Neuron (in vitro differentiated cells): ENCODE results near the gene ALDH3B2.
"Not testable (repeated sequence)": the region's sequence is repeated elsewhere in the genome, so short reads cannot be mapped to it uniquely, and the experiment has no call there.

Experiments used
- H2AFZ ChIP-seq: one replicate; pipeline ENCODE4 v1.6.1; 2013; ENCODE audit warnings: low read depth, mild to moderate bottlenecking, inconsistent platforms, low read length, moderate library complexity
- H3K27me3 ChIP-seq: one replicate; pipeline ENCODE4 v1.6.1; 2013; ENCODE audit warnings: low read length; ENCODE audit not compliant: insufficient read depth
- H3K36me3 ChIP-seq: one replicate; pipeline ENCODE4 v1.6.1; 2013; ENCODE audit warnings: low read length; ENCODE audit not compliant: insufficient read depth
- H3K4me1 ChIP-seq: one replicate; pipeline ENCODE4 v1.6.1; 2013; ENCODE audit warnings: low read length; ENCODE audit not compliant: insufficient read depth
- H3K4me3 ChIP-seq: 2 replicates; pipeline ENCODE4 v1.5.1; 2013; ENCODE audit warnings: mild to moderate bottlenecking, low read length, moderate library complexity
- H3K9me3 ChIP-seq: one replicate; pipeline ENCODE4 v1.6.1; 2013; ENCODE audit warnings: low read length

The ALDH3B2 gene

GRCh38 chr11:67620621-67621020 is 53.8 kb downstream of the ALDH3B2 start:
- H2AFZ ChIP-seq, result peak overlapping the region; percentile 88
- not testable (repeated sequence) for H3K36me3 ChIP-seq, H3K9me3 ChIP-seq, H3K27me3 ChIP-seq, H3K4me1 ChIP-seq
- H3K4me3 ChIP-seq, result peak overlapping the region; percentile 55

GRCh38 chr11:67619683-67620618 is 54.5 kb downstream of the ALDH3B2 start:
- not testable (repeated sequence) for H3K36me3 ChIP-seq, H3K4me1 ChIP-seq, H3K27me3 ChIP-seq, H3K9me3 ChIP-seq
- peak overlapping the region; percentile 88 for H2AFZ ChIP-seq
- peak overlapping the region; percentile 55 for H3K4me3 ChIP-seq

DNA sequence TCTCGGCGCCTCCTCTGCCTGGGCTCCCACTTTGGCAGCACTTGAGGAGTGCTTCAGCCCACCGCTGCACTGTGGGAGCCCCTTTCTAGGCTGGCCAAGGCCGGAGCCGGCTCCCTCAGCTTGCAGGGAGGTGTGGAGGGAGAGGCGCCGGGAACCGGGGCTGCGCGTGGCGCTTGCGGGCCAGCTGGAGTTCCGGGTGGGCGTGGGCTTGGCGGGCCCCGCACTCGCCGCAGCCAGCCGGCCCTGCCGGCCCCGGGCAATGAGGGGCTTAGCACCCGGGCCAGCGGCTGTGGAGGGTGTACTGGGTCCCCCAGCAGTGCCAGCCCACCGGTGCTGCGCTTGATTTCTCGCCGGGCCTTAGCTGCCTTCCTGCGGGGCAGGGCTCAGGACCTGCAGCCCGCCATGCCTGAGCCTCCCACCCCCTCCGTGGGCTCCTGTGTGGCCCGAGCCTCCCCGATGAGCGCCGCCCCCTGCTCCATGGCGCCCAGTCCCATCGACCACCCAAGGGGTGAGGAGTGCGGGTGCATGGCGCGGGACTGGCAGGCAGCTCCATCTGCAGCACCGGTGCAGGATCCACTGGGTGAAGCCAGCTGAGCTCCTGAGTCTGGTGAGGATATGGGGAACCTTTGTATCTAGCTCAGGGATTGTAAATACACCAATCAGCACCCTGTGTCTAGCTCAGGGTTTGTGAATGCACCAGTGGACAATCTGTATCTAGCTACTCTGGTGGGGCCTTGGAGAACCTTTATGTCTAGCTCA is 55.3 kb downstream of the ALDH3B2 start:
- not testable (repeated sequence) for H3K4me3 ChIP-seq, H3K27me3 ChIP-seq, H3K4me1 ChIP-seq, H3K9me3 ChIP-seq, H2AFZ ChIP-seq, H3K36me3 ChIP-seq

DNA sequence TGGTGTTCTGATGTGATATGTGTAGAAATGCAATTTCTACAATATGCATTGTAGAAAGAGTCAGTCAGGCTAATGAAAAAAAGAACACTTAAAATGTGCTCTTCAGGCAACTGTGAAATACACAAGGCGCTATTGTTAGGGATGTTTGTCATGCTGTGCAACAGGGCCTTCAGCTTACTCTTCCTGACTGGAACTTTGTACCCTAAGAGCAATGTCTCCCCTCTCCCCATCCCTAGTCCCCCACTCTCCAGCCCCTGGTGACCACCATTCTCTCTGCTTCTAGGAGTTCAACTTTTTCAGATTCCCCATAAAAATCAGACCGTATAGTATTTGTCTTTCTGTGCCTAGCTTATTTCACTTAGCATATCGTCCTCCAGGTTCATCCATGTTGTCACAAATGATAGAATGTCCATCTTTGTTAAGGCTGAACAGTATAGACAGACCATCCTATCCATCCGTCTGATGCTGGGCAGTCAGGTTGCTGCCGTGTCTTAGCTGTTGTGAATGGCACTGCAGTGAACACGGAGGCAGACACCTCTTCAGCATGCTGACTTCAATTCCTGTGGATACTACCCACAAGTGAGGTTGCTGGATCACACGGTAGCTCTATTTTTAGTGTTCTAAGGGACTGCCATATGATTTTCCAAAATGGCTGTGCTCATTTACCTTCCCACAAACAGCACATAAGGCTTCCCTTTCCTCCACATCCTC is 57.0 kb downstream of the ALDH3B2 start:
- no peaks in the 10 kb centered on the region for H3K4me1 ChIP-seq
- no peaks in the 10 kb centered on the region for H3K27me3 ChIP-seq
- no peaks in the 10 kb centered on the region for H3K9me3 ChIP-seq
- no peak overlapping the region for H3K4me3 ChIP-seq
- H2AFZ ChIP-seq, result no peak overlapping the region
- H3K36me3 ChIP-seq, result peaks cover 1% of the 10 kb centered on the region

GRCh38 chr11:67616431-67617242 is 57.8 kb downstream of the ALDH3B2 start:
- peaks cover 8% of the 10 kb centered on the region for H3K36me3 ChIP-seq
- H3K4me1 ChIP-seq, result no peaks in the 10 kb centered on the region
- no peak overlapping the region for H3K4me3 ChIP-seq
- no peak overlapping the region for H2AFZ ChIP-seq
- no peaks in the 10 kb centered on the region for H3K9me3 ChIP-seq
- no peaks in the 10 kb centered on the region for H3K27me3 ChIP-seq

- H2AFZ ChIP-seq, result no peak overlapping the region
- H3K36me3 ChIP-seq, result peaks cover 13% of the 10 kb centered on the region
- no peaks in the 10 kb centered on the region for H3K9me3 ChIP-seq
- no peaks in the 10 kb centered on the region for H3K4me1 ChIP-seq
- no peak overlapping the region for H3K4me3 ChIP-seq
- no peaks in the 10 kb centered on the region for H3K27me3 ChIP-seq
These were observed 58.5 kb downstream of the ALDH3B2 start for GRCh38 chr11:67615728-67616430.

DNA sequence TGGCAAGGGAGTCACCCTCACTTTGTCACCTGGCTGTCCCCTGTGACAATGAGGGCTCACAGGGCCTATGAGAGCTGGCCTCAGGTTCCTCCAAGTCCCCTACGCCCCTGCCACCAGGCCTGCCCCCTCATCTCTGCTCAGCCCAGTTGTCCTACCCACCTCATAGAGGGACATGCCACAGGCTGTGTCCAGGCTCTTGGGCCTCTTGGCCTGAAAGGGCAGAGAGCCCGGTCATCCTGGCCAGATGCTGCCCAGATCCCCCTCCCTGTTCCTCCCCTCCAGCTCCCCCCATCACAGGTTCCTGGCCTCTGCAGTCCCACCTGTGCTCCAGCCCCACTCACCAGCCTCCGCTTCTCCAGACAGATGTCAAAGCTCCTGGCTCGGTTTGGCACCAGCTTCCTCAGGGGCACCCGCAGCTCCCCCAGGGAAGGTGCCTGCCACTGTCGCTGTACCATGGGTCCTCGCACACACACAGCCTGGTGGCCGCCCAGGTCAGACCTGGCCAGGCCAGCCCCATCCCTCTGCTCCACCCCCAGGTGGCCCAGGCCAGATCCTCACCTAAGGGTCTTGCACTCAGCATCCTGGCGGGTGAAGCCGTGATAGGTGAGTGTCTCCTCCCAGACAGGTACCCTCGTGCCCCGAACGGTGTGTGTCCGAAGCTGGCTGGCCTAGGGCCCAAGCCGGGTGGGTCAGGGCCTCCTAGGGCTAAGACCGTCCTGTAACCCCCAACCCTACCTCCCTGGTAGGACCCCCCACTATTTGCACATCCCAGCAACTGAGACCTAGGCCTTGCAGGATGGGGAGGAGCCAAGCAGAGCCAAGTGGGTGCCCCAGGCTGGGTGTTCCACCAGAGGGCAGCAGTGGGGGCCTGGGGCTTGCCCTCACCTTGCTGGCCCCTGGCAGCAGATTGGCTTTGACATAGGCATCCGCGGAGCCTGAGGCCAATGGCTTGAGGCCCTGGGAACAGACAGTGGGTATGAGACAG is 59.4 kb downstream of the ALDH3B2 start:
- Histone ChIP-seq H3K4me1 (no peaks in the 10 kb centered on the region), H2AFZ (no peak overlapping the region), H3K36me3 (peaks cover 20% of the 10 kb centered on the region), H3K9me3 (no peaks in the 10 kb centered on the region), H3K27me3 (no peaks in the 10 kb centered on the region), H3K4me3 (no peak overlapping the region)

DNA sequence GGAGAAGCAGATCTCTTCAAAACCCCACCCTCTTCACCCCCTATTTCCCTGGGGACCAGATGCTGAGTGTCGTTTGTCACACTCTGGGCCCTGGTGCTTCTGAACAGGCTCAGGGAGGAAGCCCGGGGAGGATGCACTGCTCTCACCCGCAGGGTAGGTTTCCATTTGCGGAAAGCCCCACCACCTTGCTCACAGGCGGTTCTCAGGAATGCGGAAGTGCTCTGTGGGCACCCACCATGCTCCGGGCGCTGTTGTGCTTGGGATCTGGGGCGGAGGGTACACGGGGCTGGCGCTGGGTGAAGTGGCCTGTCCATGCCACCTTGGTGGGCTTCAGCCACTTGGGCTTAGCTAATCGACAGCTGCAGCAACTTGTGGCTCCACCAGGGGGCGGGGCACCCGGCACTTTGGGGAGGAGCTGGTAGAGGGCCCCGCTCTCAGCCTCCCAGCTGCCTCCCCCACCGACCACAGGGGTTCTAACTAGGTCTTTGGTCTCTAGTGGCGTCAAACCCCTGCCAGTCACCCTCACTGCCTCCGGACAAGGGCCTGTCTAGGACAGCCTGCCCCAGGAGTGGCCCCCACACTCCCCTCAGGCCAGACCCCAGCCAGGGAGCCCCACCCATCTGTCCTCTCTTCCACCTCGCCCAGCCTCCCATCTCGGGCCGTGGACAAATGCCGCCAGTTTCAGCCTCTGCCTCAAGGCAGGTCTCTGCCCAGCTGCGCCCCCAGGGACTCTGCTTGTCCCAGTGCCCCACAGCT is 60.3 kb downstream of the ALDH3B2 start:
- peaks cover 25% of the 10 kb centered on the region for H3K36me3 ChIP-seq
- H3K27me3 ChIP-seq, result no peaks in the 10 kb centered on the region
- no peaks in the 10 kb centered on the region for H3K4me1 ChIP-seq
- H3K9me3 ChIP-seq, result no peaks in the 10 kb centered on the region
- H2AFZ ChIP-seq, result no peak overlapping the region
- no peak overlapping the region for H3K4me3 ChIP-seq

GRCh38 chr11:67613313-67613959 is 61.0 kb downstream of the ALDH3B2 start:
- no peaks in the 10 kb centered on the region for H3K4me1 ChIP-seq
- no peaks in the 10 kb centered on the region for H3K27me3 ChIP-seq
- H3K9me3 ChIP-seq, result no peaks in the 10 kb centered on the region
- H3K4me3 ChIP-seq, result no peak overlapping the region
- peaks cover 29% of the 10 kb centered on the region for H3K36me3 ChIP-seq
- H2AFZ ChIP-seq, result no peak overlapping the region

GRCh38 chr11:67612751-67613150 is 61.7 kb downstream of the ALDH3B2 start:
- peaks cover 29% of the 10 kb centered on the region for H3K36me3 ChIP-seq
- H3K9me3 ChIP-seq, result no peaks in the 10 kb centered on the region
- no peak overlapping the region for H2AFZ ChIP-seq
- peaks cover 1% of the 10 kb centered on the region for H3K4me1 ChIP-seq
- no peak overlapping the region for H3K4me3 ChIP-seq
- H3K27me3 ChIP-seq, result no peaks in the 10 kb centered on the region
